Measurements from ENCODE around the gene TBC1D2B.

GRCh38 chr15:78069052-78069414, 8.5 kb downstream of the TBC1D2B start:
- TF ChIP-seq CTCF (IDR thresholded peaks at IDR 0.05) (no peak), EP300 (IDR thresholded peaks at IDR 0.05) (no peak), POLR2A (IDR thresholded peaks at IDR 0.05) (no peak)
